Fibroblast of lung (primary cell): ENCODE measurements around the gene DDB1. TPM values are rescaled to one million over a fixed set of nuclear protein-coding genes. Genes with fewer than 3 reads are reported as not detected.

Source experiments
- DNase-seq, 2 donors: peaks; one replicate each; pipeline versions ENCODE4 v3.0.0 to v3.0.0-alpha.2; 2010; ENCODE audit warnings: low read depth in 2 of 2
- H2AFZ ChIP-seq: 2 replicates; pipeline ENCODE4 v1.5.1; 2012; ENCODE audit warnings: low read length, control low read depth, inconsistent platforms
- H3K27ac ChIP-seq: 2 replicates; pipeline ENCODE4 v1.5.1; 2011; ENCODE audit warnings: low read length, control low read depth; ENCODE audit not compliant: insufficient read depth
- H3K27me3 ChIP-seq: 2 replicates; pipeline ENCODE4 v1.5.1; 2011; ENCODE audit warnings: mild to moderate bottlenecking, low read length; ENCODE audit not compliant: control insufficient read depth, insufficient read depth
- H3K36me3 ChIP-seq: 2 replicates; pipeline ENCODE4 v1.5.1; 2011; ENCODE audit warnings: low read length; ENCODE audit not compliant: control insufficient read depth, insufficient read depth
- H3K4me1 ChIP-seq: 2 replicates; pipeline ENCODE4 v1.5.1; 2011; ENCODE audit warnings: low read length; ENCODE audit not compliant: control insufficient read depth, insufficient read depth; ENCODE audit errors: extremely low read depth
- H3K4me2 ChIP-seq: 2 replicates; pipeline ENCODE4 v1.5.1; 2011; ENCODE audit warnings: low read length, control low read depth; ENCODE audit not compliant: insufficient read depth; ENCODE audit errors: extremely low read depth
- H3K4me3 ChIP-seq, 4 experiments: fragments of 200-600 bp in 1 of 4; sonication (generic) in 1 of 4; replicated peaks in 1 of 4; 2 replicates each; pipeline ENCODE4 v1.5.1; 2011 to 2016; ENCODE audit warnings: low read length in 4 of 4, low read depth in 3 of 4, mild to moderate bottlenecking in 3 of 4, control low read depth in 2 of 4, inconsistent platforms in 1 of 4, mixed read lengths in 1 of 4; ENCODE audit not compliant: insufficient read depth in 1 of 4; ENCODE audit errors: control extremely low read depth in 1 of 4
- H3K79me2 ChIP-seq: 2 replicates; pipeline ENCODE4 v1.5.1; 2012; ENCODE audit warnings: mild to moderate bottlenecking, low read length, inconsistent platforms; ENCODE audit not compliant: control insufficient read depth, insufficient read depth
- H3K9ac ChIP-seq: 2 replicates; pipeline ENCODE4 v1.5.1; 2011; ENCODE audit warnings: mild to moderate bottlenecking, low read length, control low read depth; ENCODE audit not compliant: insufficient read depth
- H3K9me3 ChIP-seq: 2 replicates; pipeline ENCODE4 v1.5.1; 2012; ENCODE audit warnings: low read depth, low read length; ENCODE audit not compliant: control insufficient read depth, insufficient read depth
- H4K20me1 ChIP-seq: 2 replicates; pipeline ENCODE4 v1.5.1; 2011; ENCODE audit warnings: low read length; ENCODE audit not compliant: control insufficient read depth, insufficient read depth; ENCODE audit errors: extremely low read depth
- EZH2 ChIP-seq: IDR thresholded peaks from 2 replicates; pipeline ENCODE4 v1.5.1; 2012; ENCODE audit warnings: low read length, control low read depth, mild to moderate bottlenecking; ENCODE audit errors: missing control alignments
- polyA plus RNA-seq, 2 donors: library from polyadenylated mRNA; depleted of rRNA in 1 of 2; stranded (reverse) in 1 of 2; unstranded in 1 of 2; fragments of >200 nt; gene quantifications; 2 replicates each; pipeline ENCODE4 v1.2.1, GENCODE V29; 2011 to 2012; ENCODE audit warnings: missing spikeins in 1 of 2
- total RNA-seq: library from RNA; depleted of rRNA; stranded (reverse); fragments of >200 nt; gene quantifications from 2 replicates; pipeline ENCODE4 v1.2.1, GENCODE V29; 2014
- TF ChIP-seq, protein P1 (sequence below), 2 donors: IDR thresholded peaks in 1 of 2; conservative IDR thresholded peaks in 1 of 2; 1 replicate in 1 of 2; 2 replicates in 1 of 2; pipeline ENCODE4 v1.5.1; 2011 to 2012; ENCODE audit warnings: low read length in 2 of 2, control low read depth in 1 of 2, inconsistent platforms in 1 of 2, low read depth in 1 of 2, mild to moderate bottlenecking in 1 of 2

The DDB1 gene
- total and polyA plus RNA-seq, 2 donors (not counting 1 experiment from before 2014, with no cell fraction given): 282 to 298 TPM

DNA sequence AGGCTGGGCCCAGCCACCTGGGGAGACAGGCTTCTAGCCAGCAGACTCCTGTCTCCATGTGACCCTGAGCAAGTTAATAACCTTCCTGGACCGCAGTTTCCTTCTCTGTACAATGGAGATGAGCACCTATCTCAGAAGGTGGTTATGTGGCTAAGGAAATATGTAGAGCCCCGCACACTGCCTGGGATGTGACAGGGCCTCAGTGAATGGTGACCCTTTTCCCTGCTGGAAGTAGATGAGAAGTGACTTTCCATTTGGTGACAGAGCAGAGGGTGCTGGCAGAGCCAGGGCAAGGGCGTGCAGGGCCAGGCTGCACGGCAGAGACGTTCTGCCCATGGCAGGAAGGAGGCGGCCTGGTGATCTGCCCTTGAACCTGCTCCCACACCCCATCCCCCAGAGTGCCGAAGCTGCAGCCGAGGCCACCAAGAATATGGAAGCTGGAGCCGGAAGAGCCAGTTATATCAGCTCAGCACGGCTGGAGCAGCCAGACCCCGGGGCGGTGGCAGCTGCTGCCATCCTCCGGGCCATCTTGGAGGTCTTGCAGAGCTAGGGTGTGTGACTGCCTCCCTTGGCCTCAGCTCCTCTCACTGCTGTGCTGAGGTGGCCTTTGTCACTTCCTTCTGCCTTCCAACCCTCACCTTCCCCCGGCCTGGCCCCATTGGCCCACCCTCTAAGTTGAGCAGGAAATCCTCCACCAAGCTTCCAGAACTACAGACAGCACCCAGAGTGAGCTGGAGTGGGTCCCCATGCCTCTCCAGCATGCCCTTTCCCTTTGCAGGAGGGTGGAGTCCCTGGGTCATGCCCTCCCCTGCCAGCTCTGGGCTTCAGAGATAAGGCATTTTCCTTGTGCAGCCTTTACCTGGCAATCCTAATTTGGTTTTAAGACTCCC lies 13.3 kb upstream of the DDB1 start:
- Histone ChIP-seq H3K27me3 (no peaks in the 10 kb centered on the region), H3K27ac (no peak overlapping the region), H3K4me1 (no peaks in the 10 kb centered on the region), H3K4me2 (no peak overlapping the region), H3K4me3 (no peak overlapping the region), H3K9ac (no peak overlapping the region), H4K20me1 (no peaks in the 10 kb centered on the region), H2AFZ (no peak overlapping the region), H3K36me3 (peaks cover 12% of the 10 kb centered on the region), H3K9me3 (no peaks in the 10 kb centered on the region), H3K79me2 (no peaks in the 10 kb centered on the region)
- no peak for DNase-seq
- TF ChIP-seq, protein P1, sequence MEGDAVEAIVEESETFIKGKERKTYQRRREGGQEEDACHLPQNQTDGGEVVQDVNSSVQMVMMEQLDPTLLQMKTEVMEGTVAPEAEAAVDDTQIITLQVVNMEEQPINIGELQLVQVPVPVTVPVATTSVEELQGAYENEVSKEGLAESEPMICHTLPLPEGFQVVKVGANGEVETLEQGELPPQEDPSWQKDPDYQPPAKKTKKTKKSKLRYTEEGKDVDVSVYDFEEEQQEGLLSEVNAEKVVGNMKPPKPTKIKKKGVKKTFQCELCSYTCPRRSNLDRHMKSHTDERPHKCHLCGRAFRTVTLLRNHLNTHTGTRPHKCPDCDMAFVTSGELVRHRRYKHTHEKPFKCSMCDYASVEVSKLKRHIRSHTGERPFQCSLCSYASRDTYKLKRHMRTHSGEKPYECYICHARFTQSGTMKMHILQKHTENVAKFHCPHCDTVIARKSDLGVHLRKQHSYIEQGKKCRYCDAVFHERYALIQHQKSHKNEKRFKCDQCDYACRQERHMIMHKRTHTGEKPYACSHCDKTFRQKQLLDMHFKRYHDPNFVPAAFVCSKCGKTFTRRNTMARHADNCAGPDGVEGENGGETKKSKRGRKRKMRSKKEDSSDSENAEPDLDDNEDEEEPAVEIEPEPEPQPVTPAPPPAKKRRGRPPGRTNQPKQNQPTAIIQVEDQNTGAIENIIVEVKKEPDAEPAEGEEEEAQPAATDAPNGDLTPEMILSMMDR (conservative IDR thresholded peaks at IDR 0.05 in 1 of 2, IDR thresholded peaks at IDR 0.05 in 1 of 2; ENCODE audit: low read depth in 1 of 2, low read length in 2 of 2): no peak
- TF ChIP-seq EZH2: no peak

DNA sequence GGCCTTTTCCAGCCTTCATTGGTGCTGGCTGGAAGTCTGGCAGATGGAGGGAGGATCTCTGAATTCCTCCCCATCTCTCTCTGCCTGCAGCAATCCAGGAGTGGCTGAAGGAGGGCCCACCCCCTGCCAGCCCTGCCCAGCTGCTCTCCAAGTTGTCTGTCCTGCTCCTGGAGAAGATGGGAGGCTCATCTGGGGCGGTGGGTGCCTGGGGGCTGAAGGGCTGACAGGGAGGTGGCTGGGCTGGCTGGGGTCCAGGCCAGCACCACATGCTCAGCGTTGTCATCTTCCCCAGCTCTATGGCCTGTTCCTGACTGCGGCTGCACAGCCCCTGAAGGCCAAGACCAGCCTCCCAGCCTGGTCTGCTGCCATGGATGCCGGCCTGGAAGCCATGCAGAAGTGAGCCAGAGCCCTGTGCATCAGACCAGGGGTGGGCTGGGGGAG lies 12.3 kb upstream of the DDB1 start:
- no peak overlapping the region for H3K4me2 ChIP-seq
- H3K36me3 ChIP-seq: peaks cover 7% of the 10 kb centered on the region
- no peak overlapping the region for H3K27ac ChIP-seq
- no peak overlapping the region for H3K9ac ChIP-seq
- no peak for DNase-seq
- H2AFZ ChIP-seq: no peak overlapping the region
- no peaks in the 10 kb centered on the region for H3K79me2 ChIP-seq
- no peak overlapping the region for H3K4me3 ChIP-seq
- no peaks in the 10 kb centered on the region for H3K9me3 ChIP-seq
- no peaks in the 10 kb centered on the region for H3K4me1 ChIP-seq
- no peaks in the 10 kb centered on the region for H3K27me3 ChIP-seq
- no peak for TF ChIP-seq EZH2
- TF ChIP-seq, protein P1 (conservative IDR thresholded peaks at IDR 0.05 in 1 of 2, IDR thresholded peaks at IDR 0.05 in 1 of 2; ENCODE audit: low read depth in 1 of 2, low read length in 2 of 2): no peak
- H4K20me1 ChIP-seq: no peaks in the 10 kb centered on the region

DNA sequence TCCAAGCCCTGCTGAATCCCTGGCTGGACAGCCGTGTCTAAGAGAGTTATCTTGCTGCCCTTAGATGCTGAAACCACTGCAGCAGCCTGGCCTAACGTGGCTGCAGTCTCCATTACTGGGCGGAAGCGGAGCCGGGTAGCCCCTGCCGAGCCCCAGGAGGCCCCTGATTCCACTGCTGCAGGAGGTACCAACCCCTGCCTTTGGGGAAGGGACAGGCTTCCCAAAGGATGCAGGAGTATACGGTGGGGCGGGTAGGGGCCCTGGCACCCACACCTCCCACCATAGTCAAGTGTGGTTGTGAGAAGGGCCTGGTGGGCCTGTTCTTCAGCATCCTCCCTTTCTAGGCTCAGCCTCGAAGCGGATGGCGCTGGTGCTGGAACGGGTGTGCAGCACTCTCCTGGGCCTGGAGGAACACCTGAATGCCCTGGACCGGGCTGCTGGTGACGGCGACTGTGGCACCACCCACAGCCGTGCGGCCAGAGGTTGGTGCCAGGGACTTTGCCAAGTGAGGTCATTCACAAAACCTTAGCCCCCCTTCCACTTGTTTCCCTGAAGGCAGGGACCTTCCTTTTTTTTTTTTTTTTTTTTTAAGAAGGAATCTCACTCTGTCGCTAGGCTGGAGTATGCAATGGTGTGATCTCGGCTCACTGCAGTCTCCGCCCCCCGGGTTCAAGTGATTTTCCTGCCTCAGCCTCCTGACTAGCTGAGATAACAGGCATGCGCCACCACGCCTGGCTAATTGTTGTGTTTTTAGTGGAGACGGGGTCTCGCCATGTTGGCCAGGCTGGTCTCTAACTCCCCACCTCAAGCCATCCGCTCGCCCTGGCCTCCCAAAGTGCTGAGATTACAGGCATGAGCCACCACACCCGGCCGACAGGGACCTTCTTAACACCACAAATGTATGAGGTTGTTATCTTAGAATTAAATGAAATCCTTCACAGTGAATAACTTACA lies 11.2 kb upstream of the DDB1 start:
- Histone ChIP-seq H3K79me2 (no peaks in the 10 kb centered on the region), H3K27me3 (no peaks in the 10 kb centered on the region), H3K9ac (no peak overlapping the region), H3K4me3 (no peak overlapping the region), H3K4me2 (no peak overlapping the region), H3K9me3 (no peaks in the 10 kb centered on the region), H3K27ac (no peak overlapping the region), H4K20me1 (no peaks in the 10 kb centered on the region), H3K4me1 (no peaks in the 10 kb centered on the region), H3K36me3 (peaks cover 5% of the 10 kb centered on the region), H2AFZ (no peak overlapping the region)
- DNase-seq: no peak
- TF ChIP-seq EZH2: no peak
- TF ChIP-seq, protein P1 (conservative IDR thresholded peaks at IDR 0.05 in 1 of 2, IDR thresholded peaks at IDR 0.05 in 1 of 2; ENCODE audit: low read depth in 1 of 2, low read length in 2 of 2): no peak
